ENCODE data around the gene RMC1.

DNA sequence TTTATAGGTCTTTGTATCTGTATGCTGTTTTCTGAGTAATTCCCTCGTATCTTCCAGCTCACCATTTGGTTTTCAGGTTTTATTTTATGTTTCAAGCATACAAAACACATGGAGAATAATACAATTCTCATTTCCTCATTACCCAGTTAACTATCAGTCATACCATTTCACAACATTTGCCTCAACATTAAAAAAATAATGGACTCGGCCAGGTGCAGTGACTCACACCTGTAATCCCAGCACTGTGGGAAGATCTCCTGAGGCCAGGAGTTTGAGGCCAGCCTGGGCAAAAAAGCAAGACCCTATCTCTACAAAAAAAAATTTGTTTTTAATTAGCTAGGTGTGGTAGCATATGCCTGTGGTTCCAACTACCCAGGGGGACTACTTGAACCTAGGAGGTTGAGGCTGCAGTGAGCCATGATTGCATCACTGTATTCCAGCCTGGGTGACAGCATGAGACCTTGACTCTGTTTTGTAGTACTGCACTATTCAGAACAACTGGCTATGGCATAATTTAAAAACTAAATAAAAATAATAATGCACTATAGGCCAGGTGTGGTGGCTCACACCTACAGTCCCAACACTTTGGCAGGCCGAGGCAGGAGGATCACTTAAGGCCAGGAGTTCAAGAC, 62.7 kb downstream of the RMC1 start:
- TF ChIP-seq RAD21 (IDR thresholded peaks at IDR 0.05): no peak
- TF ChIP-seq, protein P1, sequence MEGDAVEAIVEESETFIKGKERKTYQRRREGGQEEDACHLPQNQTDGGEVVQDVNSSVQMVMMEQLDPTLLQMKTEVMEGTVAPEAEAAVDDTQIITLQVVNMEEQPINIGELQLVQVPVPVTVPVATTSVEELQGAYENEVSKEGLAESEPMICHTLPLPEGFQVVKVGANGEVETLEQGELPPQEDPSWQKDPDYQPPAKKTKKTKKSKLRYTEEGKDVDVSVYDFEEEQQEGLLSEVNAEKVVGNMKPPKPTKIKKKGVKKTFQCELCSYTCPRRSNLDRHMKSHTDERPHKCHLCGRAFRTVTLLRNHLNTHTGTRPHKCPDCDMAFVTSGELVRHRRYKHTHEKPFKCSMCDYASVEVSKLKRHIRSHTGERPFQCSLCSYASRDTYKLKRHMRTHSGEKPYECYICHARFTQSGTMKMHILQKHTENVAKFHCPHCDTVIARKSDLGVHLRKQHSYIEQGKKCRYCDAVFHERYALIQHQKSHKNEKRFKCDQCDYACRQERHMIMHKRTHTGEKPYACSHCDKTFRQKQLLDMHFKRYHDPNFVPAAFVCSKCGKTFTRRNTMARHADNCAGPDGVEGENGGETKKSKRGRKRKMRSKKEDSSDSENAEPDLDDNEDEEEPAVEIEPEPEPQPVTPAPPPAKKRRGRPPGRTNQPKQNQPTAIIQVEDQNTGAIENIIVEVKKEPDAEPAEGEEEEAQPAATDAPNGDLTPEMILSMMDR (IDR thresholded peaks at IDR 0.05; ENCODE audit: low read depth, low read length, missing input control): no peak
- TF ChIP-seq, protein P2, sequence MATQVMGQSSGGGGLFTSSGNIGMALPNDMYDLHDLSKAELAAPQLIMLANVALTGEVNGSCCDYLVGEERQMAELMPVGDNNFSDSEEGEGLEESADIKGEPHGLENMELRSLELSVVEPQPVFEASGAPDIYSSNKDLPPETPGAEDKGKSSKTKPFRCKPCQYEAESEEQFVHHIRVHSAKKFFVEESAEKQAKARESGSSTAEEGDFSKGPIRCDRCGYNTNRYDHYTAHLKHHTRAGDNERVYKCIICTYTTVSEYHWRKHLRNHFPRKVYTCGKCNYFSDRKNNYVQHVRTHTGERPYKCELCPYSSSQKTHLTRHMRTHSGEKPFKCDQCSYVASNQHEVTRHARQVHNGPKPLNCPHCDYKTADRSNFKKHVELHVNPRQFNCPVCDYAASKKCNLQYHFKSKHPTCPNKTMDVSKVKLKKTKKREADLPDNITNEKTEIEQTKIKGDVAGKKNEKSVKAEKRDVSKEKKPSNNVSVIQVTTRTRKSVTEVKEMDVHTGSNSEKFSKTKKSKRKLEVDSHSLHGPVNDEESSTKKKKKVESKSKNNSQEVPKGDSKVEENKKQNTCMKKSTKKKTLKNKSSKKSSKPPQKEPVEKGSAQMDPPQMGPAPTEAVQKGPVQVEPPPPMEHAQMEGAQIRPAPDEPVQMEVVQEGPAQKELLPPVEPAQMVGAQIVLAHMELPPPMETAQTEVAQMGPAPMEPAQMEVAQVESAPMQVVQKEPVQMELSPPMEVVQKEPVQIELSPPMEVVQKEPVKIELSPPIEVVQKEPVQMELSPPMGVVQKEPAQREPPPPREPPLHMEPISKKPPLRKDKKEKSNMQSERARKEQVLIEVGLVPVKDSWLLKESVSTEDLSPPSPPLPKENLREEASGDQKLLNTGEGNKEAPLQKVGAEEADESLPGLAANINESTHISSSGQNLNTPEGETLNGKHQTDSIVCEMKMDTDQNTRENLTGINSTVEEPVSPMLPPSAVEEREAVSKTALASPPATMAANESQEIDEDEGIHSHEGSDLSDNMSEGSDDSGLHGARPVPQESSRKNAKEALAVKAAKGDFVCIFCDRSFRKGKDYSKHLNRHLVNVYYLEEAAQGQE (IDR thresholded peaks at IDR 0.05): no peak
